K562 (cell line): ENCODE results near the gene HRG. TPM values are rescaled to one million over a fixed set of nuclear protein-coding genes. Genes with fewer than 3 reads are reported as not detected.

Experiments
- ARID1B ChIP-seq: fragments of 450-650 bp; IDR thresholded peaks from 2 replicates; pipeline ENCODE4 v1.6.1; 2016; ENCODE audit warnings: antibody characterized with exemption, mild to moderate bottlenecking, inconsistent platforms
- ASH1L ChIP-seq: fragments of 450-650 bp; IDR thresholded peaks from 2 replicates; pipeline ENCODE4 v1.6.1; 2018; ENCODE audit warnings: borderline replicate concordance, mild to moderate bottlenecking, low read depth; ENCODE audit not compliant: partially characterized antibody
- CBFA2T3 ChIP-seq: fragments of 450-650 bp; IDR thresholded peaks from 2 replicates; pipeline ENCODE4 v1.6.1; 2017
- CHD2 ChIP-seq: IDR thresholded peaks from 2 replicates; pipeline ENCODE4 v1.6.1; 2011; ENCODE audit warnings: low read depth, low read length
- ELK3 ChIP-seq: fragments of 450-650 bp; formaldehyde crosslinking; IDR thresholded peaks from 2 replicates; pipeline ENCODE4 v1.4.0; 2020; ENCODE audit warnings: mild to moderate bottlenecking
- FIP1L1 ChIP-seq: fragments of 200-400 bp; formaldehyde crosslinking; IDR thresholded peaks from 2 replicates; pipeline ENCODE4 v1.6.1; 2018; ENCODE audit warnings: mild to moderate bottlenecking, low read depth, low read length; ENCODE audit not compliant: poor library complexity, severe bottlenecking
- FOSL1 ChIP-seq: fragments of 200-800 bp; sonication (Bioruptor generic); conservative IDR thresholded peaks from 2 replicates; pipeline ENCODE4 v1.6.1; 2016; ENCODE audit warnings: missing genetic modification characterization, missing compliant biosample characterization
- FOXJ2 ChIP-seq: fragments of 200-800 bp; sonication (Bioruptor generic); IDR thresholded peaks from 2 replicates; pipeline ENCODE4 v1.6.1; 2016; ENCODE audit warnings: missing genetic modification characterization, missing compliant biosample characterization
- FOXM1 ChIP-seq, 2 experiments: fragments of 450-650 bp in 1 of 2; sonication (generic) in 1 of 2; formaldehyde crosslinking in 1 of 2; IDR thresholded peaks; 2 replicates each; pipeline versions ENCODE4 v1.6.1 to v1.9.0; 2017 to 2022; ENCODE audit warnings: low read depth in 2 of 2, mild to moderate bottlenecking in 2 of 2, missing genetic modification reagents in 1 of 2, moderate library complexity in 1 of 2
- FOXP1 ChIP-seq: sonication (generic); formaldehyde crosslinking; IDR thresholded peaks from 2 replicates; pipeline ENCODE4 v1.8.0; 2022; ENCODE audit warnings: mild to moderate bottlenecking, missing genetic modification reagents
- HBP1 ChIP-seq: fragments of 450-650 bp; formaldehyde crosslinking; IDR thresholded peaks from 2 replicates; pipeline ENCODE4 v1.4.0; 2022; ENCODE audit warnings: missing genetic modification characterization
- HINFP ChIP-seq: fragments of 450-650 bp; conservative IDR thresholded peaks from 2 replicates; pipeline ENCODE4 v1.6.1; 2016; ENCODE audit warnings: missing genetic modification characterization, low read depth, mild to moderate bottlenecking, control low read depth, missing compliant biosample characterization
- KAT2B ChIP-seq: IDR thresholded peaks from one replicate; pipeline ENCODE4 v1.6.1; 2012; ENCODE audit warnings: low read depth, mild to moderate bottlenecking, control low read depth, inconsistent platforms, low read length, moderate library complexity
- KLF6 ChIP-seq: fragments of 250-450 bp; sonication (Bioruptor Pico); IDR thresholded peaks from 2 replicates; pipeline ENCODE4 v1.4.0; 2020; ENCODE audit warnings: mild to moderate bottlenecking, moderate library complexity, borderline replicate concordance
- MBD1 ChIP-seq: fragments of 250-450 bp; sonication (Bioruptor Pico); IDR thresholded peaks from 2 replicates; pipeline ENCODE4 v1.8.0; 2022; ENCODE audit warnings: inconsistent platforms
- NR2C1 ChIP-seq, 2 experiments: fragments of 450-650 bp; IDR thresholded peaks; 2 replicates each; pipeline ENCODE4 v1.6.1; 2017; ENCODE audit warnings: mild to moderate bottlenecking in 2 of 2, antibody characterized with exemption in 1 of 2, inconsistent platforms in 1 of 2, missing compliant biosample characterization in 1 of 2, missing genetic modification characterization in 1 of 2
- SOX6 ChIP-seq: fragments of 450-650 bp; IDR thresholded peaks from 2 replicates; pipeline ENCODE4 v1.6.1; 2014; ENCODE audit warnings: mild to moderate bottlenecking
- TCF7L2 ChIP-seq: fragments of 150-350 bp; IDR thresholded peaks from 2 replicates; pipeline ENCODE4 v1.6.1; 2016; ENCODE audit warnings: low read depth, mild to moderate bottlenecking, low read length, moderate library complexity
- ZFP1 ChIP-seq: fragments of 450-650 bp; formaldehyde crosslinking; IDR thresholded peaks from 2 replicates; pipeline ENCODE4 v1.4.0; 2020; ENCODE audit warnings: mild to moderate bottlenecking, mixed read lengths
- ZNF165 ChIP-seq: fragments of 250-450 bp; sonication (Bioruptor Pico); IDR thresholded peaks from 2 replicates; pipeline ENCODE4 v1.4.0; 2020; ENCODE audit warnings: borderline replicate concordance
- ZNF212 ChIP-seq: fragments of 450-650 bp; formaldehyde crosslinking; IDR thresholded peaks from 2 replicates; pipeline ENCODE4 v1.4.0; 2020; ENCODE audit warnings: mild to moderate bottlenecking
- ZNF655 ChIP-seq: fragments of 250-450 bp; sonication (Bioruptor Pico); IDR thresholded peaks from 2 replicates; pipeline ENCODE4 v1.5.0; 2021
- polyA plus RNA-seq, 8 experiments: library from polyadenylated mRNA; depleted of rRNA in 4 of 8; stranded (reverse) in 5 of 8; unstranded in 3 of 8; fragments of >200 nt; fragmentation: Nextera tagmentation in 2 of 8; fragmentation: Illumina TruSeq in 1 of 8; extraction: Ambion mirVana in 2 of 8; extraction: Trizol in 1 of 8; gene quantifications; 2 replicates each; pipeline versions ENCODE4 v1.2.1 to v1.2.3, GENCODE V29; 2011 to 2014; ENCODE audit warnings: inconsistent platforms in 1 of 8, missing spikeins in 1 of 8
- total RNA-seq, 7 experiments: library from RNA; depleted of rRNA in 6 of 7; stranded (reverse); fragments of >200 nt in 6 of 7; fragmentation: Illumina TruSeq in 2 of 7; extraction: Trizol in 2 of 7; gene quantifications; 2 replicates each; pipeline versions ENCODE4 v1.2.1 to v1.2.3, GENCODE V29; 2011 to 2021; ENCODE audit warnings: low replicate concordance in 1 of 7

HRG gene
- total and polyA plus RNA-seq, 9 of the 15 experiments (the other 6 are each of a cell fraction or from before 2014, with no cell fraction given) = not detected

GRCh38 chr3:186643493-186643892 is 22.3 kb upstream of the HRG start (continued):
- no peak for TF ChIP-seq HINFP (tag)
- TF ChIP-seq ZNF165 = no peak
- no peak for TF ChIP-seq HBP1 (CRISPR knock-in tag)
- no peak for TF ChIP-seq FOXJ2
- no peak for TF ChIP-seq TCF7L2
- no peak for TF ChIP-seq FOXP1 (CRISPR knock-in tag)
- no peak for TF ChIP-seq ZNF655
- peak; percentile 60 for TF ChIP-seq ARID1B
- peak; percentile 64 for TF ChIP-seq SOX6
- no peak for TF ChIP-seq ASH1L
- TF ChIP-seq FIP1L1 = no peak
- TF ChIP-seq ZFP1 (CRISPR knock-in tag) = no peak
- peak; percentile 68 for TF ChIP-seq FOSL1 (tag)
- no peak for TF ChIP-seq FOXM1 (IDR thresholded peaks at IDR 0.05; ENCODE audit: low read depth)
- TF ChIP-seq FOXM1 (CRISPR knock-in tag; IDR thresholded peaks at IDR 0.05; ENCODE audit: low read depth) = no peak
- no peak for TF ChIP-seq KAT2B
- no peak for TF ChIP-seq KLF6
- no peak for TF ChIP-seq NR2C1 (IDR thresholded peaks at IDR 0.05)
- TF ChIP-seq NR2C1 (tag; IDR thresholded peaks at IDR 0.05) = no peak
- TF ChIP-seq ELK3 (CRISPR knock-in tag) = no peak
- no peak for TF ChIP-seq CHD2
- TF ChIP-seq MBD1 (CRISPR knock-in tag) = no peak
- peak; percentile 83 for TF ChIP-seq CBFA2T3
- TF ChIP-seq ZNF212 (CRISPR knock-in tag) = no peak
- TF ChIP-seq, all 486 proteins: peak for 18
